Motor neuron (in vitro differentiated cells): Measurements from ENCODE around the gene ST6GALNAC2. TPM values are rescaled to one million over a fixed set of nuclear protein-coding genes. Genes with fewer than 3 reads are reported as not detected.

Source experiments
- ATAC-seq, 8 experiments: fragments of 200-7000 bp; cut with Tn5 transposase; replicated peaks in 6 of 8; 2 replicates each; pipeline ENCODE4 v1.8.0; 2021; ENCODE audit warnings: mild to moderate bottlenecking in 8 of 8, moderate library complexity in 8 of 8
- H3K27ac ChIP-seq, 2 donors: fragments of 250-450 bp; sonication (Bioruptor Pico); 2 replicates each; pipeline ENCODE4 v1.9.0; 2021; ENCODE audit warnings: antibody characterized with exemption in 2 of 2, mild to moderate bottlenecking in 2 of 2, moderate library complexity in 1 of 2
- H3K4me1 ChIP-seq, 2 donors: fragments of 250-450 bp; sonication (Bioruptor Pico); replicated peaks in 1 of 2; 2 replicates each; pipeline ENCODE4 v1.6.1; 2021; ENCODE audit warnings: antibody characterized with exemption in 2 of 2, mild to moderate bottlenecking in 2 of 2, moderate library complexity in 1 of 2
- H3K4me3 ChIP-seq, 5 donors: fragments of 250-450 bp; sonication (Bioruptor Pico); 2 replicates each; pipeline ENCODE4 v1.9.0; 2021; ENCODE audit warnings: antibody characterized with exemption in 5 of 5, mild to moderate bottlenecking in 5 of 5, moderate library complexity in 4 of 5
- whole genome bisulfite sequencing, 10 experiments: fragments of 450-650 bp; shearing (Covaris generic); methylation state at CpG; one replicate each; pipeline ENCODE4 v1.0.0; 2022; 5-methylcytosine and 5-hydroxymethylcytosine counted together
- in situ Hi-C, 9 experiments: fragments of 400-800 bp; cut with MboI; loops; one replicate each; pipeline ENCODE4 v1.15.0; 2021; ENCODE audit warnings: low sequenced_read_pairs in 9 of 9, low pct_unique_long_range_greater_than_20kb in 2 of 9; ENCODE audit not compliant: unreplicated experiment in 9 of 9
- total RNA-seq, 8 experiments: library from RNA; unstranded; fragments of 300-600 nt; gene quantifications; 2 replicates each; pipeline versions ENCODE4 v1.2.3 to v1.2.4, GENCODE V29; 2022

Gene ST6GALNAC2
- total RNA-seq, 8 experiments from 2014 or later, result 0.36 to 22.2 (median 1.3) TPM; not detected in 3

DNA sequence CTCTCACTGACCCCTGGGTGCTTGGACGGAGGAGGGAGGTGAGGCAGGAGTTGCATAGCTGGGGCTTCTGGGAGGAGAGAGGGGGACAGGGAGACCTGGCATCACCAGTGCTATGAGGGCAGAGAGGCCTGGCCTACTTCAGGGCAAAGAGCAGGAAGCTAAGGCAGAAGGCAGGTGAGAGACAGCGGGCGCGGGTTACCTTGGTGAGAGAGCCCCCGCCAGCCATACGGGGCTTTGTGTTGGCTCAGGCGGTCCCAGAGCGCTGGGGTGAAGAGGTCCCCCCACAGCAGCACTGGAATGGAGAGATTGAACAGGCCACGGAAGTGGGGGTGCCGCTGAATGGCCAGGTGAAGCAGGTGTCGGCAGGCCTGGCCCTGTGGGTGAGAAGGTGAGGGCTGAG is 11.5 kb downstream of the ST6GALNAC2 start:
- WGBS, 10 experiments, result 40% methylated on average over 1 of the region's 11 CpGs; no CpG with 5 or more reads in 9 of the 10 experiments
- in situ Hi-C loops, result no loop called here
- H3K4me3 ChIP-seq, result no peak overlapping the region
- peaks cover 0 to 11% of the 10 kb centered on the region in 2 donors for H3K4me1 ChIP-seq
- H3K27ac ChIP-seq, result no peak overlapping the region
- peak in 1 of 8 experiments; percentile 12 for ATAC-seq

DNA sequence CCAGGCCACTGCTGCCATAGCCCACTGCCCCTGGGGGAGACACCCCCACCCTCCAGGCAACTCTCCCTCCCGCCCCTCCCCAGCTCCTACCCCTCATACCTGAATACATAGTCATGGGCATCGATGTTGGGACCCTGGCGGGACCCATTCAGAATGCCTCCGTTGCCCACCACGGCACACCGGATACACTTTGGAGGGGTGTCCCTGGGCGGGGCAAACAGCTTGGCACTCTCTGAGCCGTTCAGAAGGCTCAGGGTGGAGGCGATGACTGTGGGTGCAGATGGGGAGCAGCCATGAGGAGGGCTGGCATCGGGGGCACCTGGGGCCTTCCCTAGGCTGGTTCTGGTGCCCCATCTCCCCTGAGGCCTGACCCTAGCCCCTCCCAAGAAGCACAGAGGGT is 12.6 kb downstream of the ST6GALNAC2 start:
- in situ Hi-C loops, result no loop called here
- WGBS, 10 experiments, result no CpG with 5 or more reads among the region's 10 CpGs
- ATAC-seq, result peak in 1 of 8 experiments; percentile 9
- Histone ChIP-seq H3K4me1 (peaks cover 0 to 15% of the 10 kb centered on the region in 2 donors), H3K4me3 (no peak overlapping the region), H3K27ac (no peak overlapping the region)

DNA sequence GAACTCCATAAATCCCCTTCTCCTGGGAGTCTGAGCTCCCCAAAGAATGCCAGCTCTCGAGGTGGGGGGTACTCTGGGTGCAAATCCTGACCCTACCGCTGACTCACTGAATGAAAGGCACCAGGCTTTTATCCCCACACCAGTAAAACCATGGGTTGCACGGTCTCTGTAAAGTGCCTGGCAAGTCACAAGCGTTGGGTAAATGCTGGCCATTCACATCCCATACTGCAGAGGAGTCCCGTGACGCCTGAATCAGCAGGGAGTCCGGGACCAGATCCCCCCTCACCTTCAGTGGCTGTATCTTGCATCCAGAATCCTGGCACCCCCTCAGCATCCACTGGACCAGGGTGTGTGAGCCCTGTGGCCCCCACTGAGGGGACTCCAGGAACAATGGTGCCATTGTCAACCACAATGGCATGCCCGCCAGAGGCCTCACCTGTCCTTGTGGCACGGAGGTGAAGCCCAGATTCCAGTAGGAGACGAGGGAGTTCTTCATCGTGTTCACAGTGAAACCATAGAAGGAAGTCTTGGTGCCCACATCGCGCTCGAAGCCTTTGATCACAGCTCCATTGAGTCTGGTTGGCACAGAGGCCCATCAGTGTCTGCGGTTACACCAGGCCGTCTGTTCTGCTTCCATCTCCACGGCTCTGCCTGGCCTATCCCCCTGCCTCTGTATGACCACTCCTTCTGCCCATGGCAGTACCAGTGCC is 13.3 kb downstream of the ST6GALNAC2 start:
- peaks cover 0 to 15% of the 10 kb centered on the region in 2 donors for H3K4me1 ChIP-seq
- in situ Hi-C loops, result no loop called here
- no peak overlapping the region for H3K4me3 ChIP-seq
- no peak overlapping the region for H3K27ac ChIP-seq
- no peak for ATAC-seq
- WGBS, 10 experiments, result 40 to 96% (median 80%) methylated on average over 1 to 6 of the region's 17 CpGs; no CpG with 5 or more reads in 5 of the 10 experiments

DNA sequence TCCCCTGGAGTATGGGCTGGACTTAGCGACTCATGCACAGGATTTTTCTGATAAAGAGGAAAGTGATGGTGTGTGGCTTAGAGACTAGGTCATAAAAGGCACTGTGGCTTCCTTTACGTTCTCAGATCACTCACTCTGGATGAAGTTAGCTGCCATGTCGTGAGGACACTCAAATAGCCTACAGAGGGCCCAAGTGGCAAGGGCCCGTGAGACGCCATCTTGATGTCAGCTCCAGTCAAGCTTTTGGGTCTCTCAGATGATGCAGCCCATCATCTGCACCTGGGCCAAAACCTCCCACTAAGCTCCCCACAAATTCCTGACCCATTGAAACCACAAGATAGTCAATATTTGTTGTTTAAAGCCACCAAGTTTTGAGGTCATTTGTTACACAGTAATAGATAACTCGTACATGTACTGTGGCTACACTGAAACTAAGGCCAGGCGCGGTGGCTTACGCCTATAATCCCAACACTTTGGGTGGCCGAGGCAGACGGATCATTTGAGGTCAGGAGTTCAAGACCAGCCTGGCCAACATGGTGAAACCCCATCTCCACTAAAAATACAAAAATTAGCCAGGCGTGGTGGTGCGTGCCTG is 14.7 kb downstream of the ST6GALNAC2 start:
- ATAC-seq, result no peak
- in situ Hi-C loops, result no loop called here
- Histone ChIP-seq H3K4me3 (no peak overlapping the region), H3K4me1 (peaks cover 0 to 15% of the 10 kb centered on the region in 2 donors), H3K27ac (no peak overlapping the region)
- WGBS, 10 experiments, result 96 to 100% (median 97%) methylated on average over 4 to 12 of the region's 13 CpGs; no CpG with 5 or more reads in 4 of the 10 experiments

DNA sequence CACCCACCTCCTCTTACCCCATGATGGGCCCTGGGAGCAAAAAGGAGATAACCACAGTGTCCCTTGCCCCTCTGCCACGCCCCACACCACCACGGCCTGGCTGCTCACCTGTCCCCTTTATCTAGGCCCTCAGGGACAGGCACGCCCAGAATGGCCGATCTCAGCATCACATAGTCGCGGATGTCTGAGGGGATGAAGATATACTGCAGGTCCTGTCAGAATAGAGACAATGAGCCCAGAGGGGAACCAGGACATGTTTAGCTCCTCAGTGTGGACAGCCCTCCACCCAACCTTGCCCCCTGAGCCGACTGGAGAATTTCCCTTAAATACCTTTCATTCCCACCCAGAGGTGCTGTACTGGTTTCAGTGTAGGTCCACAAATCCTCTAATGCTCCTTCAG is 15.2 kb downstream of the ST6GALNAC2 start:
- in situ Hi-C loops, result no loop called here
- Histone ChIP-seq H3K27ac (no peak overlapping the region), H3K4me3 (no peak overlapping the region), H3K4me1 (peaks cover 0 to 15% of the 10 kb centered on the region in 2 donors)
- ATAC-seq, result peak in 1 of 8 experiments; percentile 1
- 78 to 100% (median 93%) methylated on average over 1 to 5 of the region's 7 CpGs; no CpG with 5 or more reads in 7 of the 10 experiments for WGBS, 10 experiments

DNA sequence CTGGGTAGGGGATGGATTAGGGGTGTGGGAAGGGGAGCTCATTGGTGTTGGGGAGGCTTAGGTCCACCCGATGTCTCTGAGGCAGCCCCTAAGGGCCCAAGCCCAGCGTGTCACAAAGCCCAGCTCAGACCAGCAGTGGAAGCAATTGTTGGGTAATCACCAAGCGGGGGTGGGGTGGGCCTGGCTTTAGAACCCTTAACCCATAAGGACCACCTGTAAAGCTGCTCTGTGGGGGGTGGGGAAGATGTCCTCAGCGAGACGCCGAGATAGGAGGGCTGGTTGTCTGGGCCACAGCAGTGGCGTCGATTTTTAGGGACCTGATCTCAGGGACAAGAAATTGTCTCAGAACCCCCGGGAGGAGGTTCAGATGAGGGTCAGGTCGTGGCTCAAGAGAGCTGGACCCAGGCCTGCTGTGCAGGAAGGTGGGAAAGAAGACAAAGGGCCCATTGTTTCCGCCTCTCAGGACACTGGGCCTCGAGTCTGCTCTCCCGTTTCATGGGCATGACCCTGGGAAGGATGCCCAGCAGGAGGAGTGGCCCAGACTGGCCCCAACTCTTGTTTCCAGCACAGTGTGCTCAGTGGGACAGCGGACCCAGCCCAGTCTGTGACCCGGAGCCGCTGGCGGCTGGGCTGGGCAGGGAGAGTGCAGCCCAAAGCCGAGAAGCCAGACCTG is 15.9 kb downstream of the ST6GALNAC2 start:
- H3K27ac ChIP-seq, result no peak overlapping the region
- in situ Hi-C loops, result no loop called here
- H3K4me1 ChIP-seq, result peaks cover 0 to 15% of the 10 kb centered on the region in 2 donors
- peak in 3 of 8 experiments; percentile 7 to 11 (median 8) for ATAC-seq
- 43 to 100% (median 83%) methylated on average over 1 to 3 of the region's 18 CpGs; no CpG with 5 or more reads in 6 of the 10 experiments for WGBS, 10 experiments
- H3K4me3 ChIP-seq, result no peak overlapping the region

DNA sequence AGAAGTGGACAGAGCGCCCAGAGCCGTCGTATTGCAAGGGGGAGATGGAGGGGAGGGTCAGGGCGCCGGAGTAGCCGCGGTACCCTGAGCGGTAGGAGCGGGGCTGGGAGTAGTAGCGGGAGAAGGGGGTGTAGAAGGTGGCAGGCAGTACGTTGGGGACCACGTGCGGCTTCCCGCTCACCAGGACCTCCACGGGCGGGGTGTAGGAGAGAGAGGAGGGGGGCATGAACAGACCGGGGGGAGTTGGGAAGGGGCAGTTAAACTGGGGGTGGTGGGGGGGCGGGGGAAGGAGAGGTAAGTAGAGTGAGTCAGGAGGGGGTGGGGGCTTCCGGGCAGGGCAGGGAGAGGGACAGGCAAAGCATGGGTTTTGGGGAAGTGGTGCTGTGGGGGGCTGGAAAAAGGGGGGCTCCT is 16.8 kb downstream of the ST6GALNAC2 start:
- peak in 2 of 8 experiments; percentile 2 to 10 for ATAC-seq
- no peak overlapping the region for H3K27ac ChIP-seq
- in situ Hi-C loops, result no loop called here
- peaks cover 0 to 15% of the 10 kb centered on the region in 2 donors for H3K4me1 ChIP-seq
- no peak overlapping the region for H3K4me3 ChIP-seq
- 35 to 80% methylated on average over 2 to 5 of the region's 19 CpGs; no CpG with 5 or more reads in 8 of the 10 experiments for WGBS, 10 experiments

DNA sequence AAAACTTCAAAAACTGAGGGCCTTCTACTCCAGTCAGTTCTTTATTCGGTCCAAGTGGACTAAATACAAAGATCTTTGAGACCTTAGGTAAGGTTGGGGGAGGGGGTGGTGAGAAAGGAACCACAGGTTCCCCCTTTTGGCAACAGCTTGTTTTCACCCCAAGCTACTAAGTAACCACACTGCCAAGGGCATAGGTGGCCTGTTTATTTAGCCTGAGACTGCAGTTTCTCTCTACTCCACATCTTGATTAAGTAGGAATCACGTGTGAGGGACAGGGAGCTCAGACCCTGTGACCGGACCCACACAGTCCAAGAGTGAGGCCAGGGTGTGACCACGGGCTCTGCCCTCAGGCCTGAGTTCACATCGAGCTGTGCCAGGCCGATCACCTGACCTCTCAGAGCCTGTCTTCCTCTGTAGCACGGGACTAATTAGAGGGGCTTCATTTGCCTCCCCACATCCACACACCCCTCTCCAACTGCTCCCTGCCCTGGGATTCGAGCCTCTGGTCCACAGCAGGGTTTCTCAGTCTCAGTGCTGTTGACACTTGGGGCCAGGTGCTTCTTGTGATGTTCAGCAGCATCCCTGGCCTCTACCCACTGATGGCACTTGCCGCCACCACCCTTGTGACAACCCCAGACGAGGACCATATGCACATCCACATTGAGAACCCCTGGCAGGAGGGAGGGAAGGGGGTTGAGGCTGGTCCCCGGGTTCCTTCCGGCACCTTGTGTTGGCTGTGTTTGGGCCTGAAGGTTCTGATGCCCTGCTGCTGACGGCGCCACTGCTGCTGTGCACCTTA is 17.8 kb downstream of the ST6GALNAC2 start:
- peaks cover 0 to 15% of the 10 kb centered on the region in 2 donors for H3K4me1 ChIP-seq
- peak in 4 of 8 experiments; percentile 30 to 59 (median 46) for ATAC-seq

DNA sequence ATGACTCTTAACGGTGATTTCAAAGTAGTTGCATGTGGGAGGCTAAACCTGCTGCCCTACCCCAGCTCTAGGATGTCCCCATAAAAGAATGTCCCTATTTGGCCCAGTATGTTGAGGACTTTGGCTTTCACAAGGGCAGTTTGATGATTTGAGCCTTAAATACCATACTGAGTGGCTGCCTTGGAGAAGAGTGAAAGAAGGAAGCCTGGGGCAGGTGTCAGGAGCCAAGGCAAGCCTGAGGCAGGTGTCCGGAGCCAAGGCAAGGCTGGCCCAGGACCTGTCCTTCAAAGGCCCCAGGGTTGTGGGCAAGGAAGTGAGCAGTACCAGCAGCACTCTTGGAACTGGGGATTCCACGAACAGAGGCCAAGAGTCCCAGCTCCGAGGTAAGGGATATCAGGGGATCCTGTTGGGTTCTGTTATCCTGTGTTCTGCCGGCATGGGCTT is 18.6 kb downstream of the ST6GALNAC2 start:
- no peak for ATAC-seq
- 0 to 100% (median 88%) methylated on average over 1 to 2 of the region's 5 CpGs; no CpG with 5 or more reads in 4 of the 10 experiments for WGBS, 10 experiments
- H3K27ac ChIP-seq, result no peak overlapping the region
- peaks cover 0 to 15% of the 10 kb centered on the region in 2 donors for H3K4me1 ChIP-seq
- H3K4me3 ChIP-seq, result no peak overlapping the region
- in situ Hi-C loops, result no loop called here

More for the DNA sequence above, 17.8 kb downstream of the ST6GALNAC2 start:
- H3K4me3 ChIP-seq, result no peak overlapping the region
- H3K27ac ChIP-seq, result no peak overlapping the region
- in situ Hi-C loops, result no loop called here
- 50 to 100% (median 83%) methylated on average over 1 to 6 of the region's 14 CpGs; no CpG with 5 or more reads in 2 of the 10 experiments for WGBS, 10 experiments

DNA sequence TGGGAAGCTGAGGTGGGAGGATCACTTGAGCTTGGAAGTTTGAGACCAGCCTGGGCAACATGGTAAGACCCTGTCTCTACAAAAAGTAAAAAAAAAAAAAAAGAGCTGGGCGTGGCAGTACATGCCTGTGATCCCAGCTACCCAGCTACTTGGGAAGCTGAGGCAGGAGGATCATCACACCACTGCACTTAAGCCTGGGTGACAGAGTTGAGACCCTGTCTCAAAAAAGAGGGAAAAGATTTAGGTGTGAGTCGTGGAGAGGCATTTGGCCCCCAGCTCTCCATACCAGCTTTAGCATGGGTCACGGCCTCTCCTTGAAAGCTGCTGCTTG is 19.1 kb downstream of the ST6GALNAC2 start:
- 33 to 100% (median 80%) methylated on average over 1 of the region's 3 CpGs; no CpG with 5 or more reads in 3 of the 10 experiments for WGBS, 10 experiments
- Histone ChIP-seq H3K4me1 (peaks cover 0 to 15% of the 10 kb centered on the region in 2 donors), H3K27ac (no peak overlapping the region), H3K4me3 (no peak overlapping the region)
- in situ Hi-C loops, result no loop called here
- no peak for ATAC-seq

DNA sequence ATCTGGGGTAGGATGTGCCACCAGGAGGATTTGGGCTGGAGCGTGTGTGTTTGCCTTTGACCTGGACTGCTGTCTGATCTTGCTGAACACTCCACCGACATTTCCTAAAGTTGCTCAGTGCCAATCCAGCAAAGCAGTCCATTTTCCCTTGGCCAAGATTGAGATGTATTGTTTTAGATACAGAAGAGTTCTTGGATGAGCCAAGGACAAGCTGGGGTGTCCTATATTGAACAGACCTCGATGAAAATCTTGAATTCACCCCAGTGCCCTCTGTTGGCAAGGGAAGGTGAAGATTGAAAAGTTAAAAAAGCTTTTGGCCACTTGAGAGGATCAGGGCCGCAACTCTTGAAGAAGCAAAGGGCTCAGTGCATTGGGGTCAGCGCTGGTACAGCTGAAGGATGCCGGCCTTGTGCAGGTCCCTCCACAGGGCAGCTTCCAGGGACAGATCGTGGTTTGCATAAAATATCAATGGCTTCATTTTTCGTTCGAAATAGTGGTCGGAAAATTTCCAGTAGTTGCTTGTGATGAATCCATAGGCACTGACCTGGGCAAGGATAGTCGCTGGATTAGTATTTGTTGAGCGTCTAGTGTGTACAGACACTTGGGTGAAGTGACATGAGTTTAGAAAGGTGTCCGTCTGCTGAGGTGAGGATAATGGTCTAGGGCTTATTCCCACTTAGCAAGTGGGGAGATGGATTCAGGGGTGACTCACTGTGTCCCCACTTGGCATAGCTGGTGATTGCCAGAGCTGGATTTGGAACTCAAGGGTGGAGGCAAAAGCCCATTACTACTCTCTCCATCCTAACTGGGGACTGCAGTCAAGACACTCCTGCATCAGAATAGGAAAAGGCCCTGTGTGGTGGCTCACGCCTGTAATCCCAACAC is 19.7 kb downstream of the ST6GALNAC2 start:
- no peak for ATAC-seq
- Histone ChIP-seq H3K4me3 (no peak overlapping the region), H3K4me1 (peaks cover 4 to 15% of the 10 kb centered on the region in 2 donors), H3K27ac (no peak overlapping the region)
- WGBS, 10 experiments, result 60 to 100% (median 95%) methylated on average over 1 to 10 of the region's 14 CpGs
- in situ Hi-C loops, result no loop called here
